ENCODE data around the gene ARHGAP26.

ARHGAP26 gene

DNA sequence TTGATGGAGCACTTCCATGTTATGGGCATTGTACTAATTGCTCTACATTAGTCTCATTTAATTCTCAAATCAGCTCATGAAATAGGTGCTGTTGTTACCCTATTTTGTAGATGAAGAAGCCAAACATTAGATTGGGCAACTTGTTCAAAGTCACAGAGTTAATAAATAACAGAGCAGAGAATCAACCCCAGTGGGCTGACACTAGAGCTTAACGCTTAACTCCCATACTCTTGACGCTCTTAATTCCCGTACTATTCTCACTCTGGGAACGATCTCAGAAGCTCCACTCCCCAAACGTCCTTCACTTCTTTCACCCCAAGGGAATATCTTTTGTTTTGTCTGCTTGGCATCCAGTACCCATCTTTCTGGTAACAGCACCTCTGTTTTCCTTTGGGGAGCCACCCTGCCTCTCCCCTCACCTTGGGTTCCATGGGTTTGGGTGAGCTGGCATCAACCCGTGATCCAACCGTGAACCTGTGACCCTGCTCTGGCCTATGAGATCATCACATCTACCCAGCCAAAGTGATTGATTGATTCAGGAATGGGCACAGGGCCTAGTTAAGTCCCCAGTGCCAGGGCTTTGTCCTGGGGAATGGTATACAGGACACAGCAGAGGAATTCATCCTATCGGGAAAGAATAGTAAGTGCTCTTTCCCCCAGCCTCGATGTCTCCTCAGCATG lies 464.1 kb downstream of the ARHGAP26 start:
- no peak for FAIRE-seq

DNA sequence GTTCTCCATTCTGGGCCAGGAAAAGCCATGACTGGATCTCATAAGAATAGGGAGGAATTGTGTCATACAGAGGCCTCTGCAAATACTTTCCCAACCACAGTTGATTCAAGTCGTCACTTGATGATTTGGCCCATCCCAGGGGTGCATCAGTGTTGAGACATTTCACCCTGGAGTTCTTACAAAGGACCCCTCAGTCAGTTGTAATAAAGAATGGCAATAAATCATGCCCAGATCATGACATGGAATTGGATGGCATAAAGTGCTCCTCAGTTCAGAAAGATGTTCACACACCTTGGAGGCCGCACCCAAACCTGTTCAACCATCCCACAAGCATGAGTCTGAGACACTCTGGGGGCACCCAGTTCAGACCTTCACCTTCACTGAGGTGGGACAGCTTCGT lies 465.2 kb downstream of the ARHGAP26 start:
- no peak for FAIRE-seq

DNA sequence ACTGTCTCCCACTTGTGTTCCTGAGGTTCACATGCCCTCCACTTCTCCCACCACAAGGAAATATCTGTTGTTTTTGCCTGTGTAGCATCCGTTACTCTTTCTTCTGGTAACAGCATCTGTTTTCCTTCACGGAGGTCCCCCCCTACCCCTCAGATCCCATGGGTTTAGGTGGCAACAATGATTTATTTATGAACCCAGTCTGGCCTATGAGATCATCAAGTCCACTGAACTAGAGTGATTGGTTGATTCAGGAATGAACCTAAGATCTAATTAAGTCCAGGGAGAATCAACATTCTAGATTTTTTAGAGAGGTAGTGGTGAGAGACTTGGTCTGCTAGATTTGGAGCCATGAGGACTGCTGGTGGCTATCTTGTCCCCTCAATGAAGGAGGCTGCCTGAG lies 466.5 kb downstream of the ARHGAP26 start:
- FAIRE-seq: no peak

DNA sequence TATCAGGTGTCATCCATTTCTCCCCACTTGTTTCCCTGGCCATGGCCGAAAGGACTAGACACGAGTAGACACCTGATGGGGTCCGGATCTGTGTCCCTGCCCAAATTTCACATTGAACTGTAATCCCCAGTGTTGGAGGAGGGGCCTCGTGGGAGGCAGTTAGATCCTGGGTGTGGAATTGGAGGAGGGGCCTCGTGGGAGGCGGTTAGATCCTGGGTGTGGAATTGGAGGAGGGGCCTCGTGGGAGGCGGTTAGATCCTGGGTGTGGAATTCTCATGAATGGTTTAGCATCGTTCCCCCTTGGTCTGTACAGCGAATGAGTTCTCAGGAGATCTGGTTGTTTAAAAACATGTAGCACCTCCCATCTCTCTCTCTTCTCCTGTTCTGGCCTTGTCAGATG lies 467.5 kb downstream of the ARHGAP26 start:
- FAIRE-seq: no peak

DNA sequence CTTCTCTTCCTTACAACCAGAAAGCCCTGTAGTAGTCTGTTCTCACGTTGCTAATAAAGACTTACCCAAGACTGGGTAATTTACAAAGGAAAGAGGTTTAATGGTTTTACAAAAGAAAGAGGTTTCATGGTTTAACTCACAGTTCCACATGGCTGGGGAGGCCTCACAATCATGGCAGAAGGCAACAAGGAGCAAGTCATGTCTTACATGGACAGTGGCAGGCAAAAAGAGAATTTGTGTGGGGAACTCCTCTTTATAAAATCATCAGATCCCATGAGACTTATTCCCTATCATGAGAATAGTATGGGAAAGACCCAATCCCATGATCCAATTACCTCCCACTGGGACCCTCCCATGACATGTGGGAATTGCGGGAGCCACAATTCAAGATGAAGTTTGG lies 468.4 kb downstream of the ARHGAP26 start:
- no peak for FAIRE-seq

DNA sequence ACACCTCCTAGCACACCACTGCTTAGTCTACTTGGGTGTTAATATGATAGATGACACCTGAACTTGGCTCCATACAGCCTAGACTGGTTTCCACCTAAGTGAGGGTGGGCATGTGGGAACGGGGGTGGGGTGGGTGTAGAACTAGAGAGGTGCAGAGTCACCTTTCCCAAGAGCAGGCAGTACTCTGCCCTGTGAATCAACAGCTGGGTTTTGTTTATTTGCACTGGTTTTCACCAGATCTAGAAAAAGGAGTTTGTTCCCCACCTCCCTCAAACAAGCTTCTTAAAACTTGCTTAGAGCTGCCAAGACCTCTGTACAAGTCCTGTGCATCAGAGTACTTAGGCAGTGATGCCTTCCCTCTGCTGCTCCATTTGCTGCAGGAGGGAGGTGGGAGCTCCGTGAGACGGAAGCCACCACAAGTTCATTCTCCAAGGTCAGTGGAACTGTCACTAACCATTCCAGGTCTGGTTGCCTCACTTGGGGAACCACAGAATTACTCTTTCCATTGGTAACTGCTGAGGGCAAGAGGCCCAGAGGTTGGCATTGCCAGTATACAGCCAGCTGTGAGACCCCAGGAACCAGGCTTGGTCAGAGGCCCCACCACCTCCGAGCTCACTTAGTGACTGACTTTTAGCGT lies 469.8 kb downstream of the ARHGAP26 start:
- no peak for FAIRE-seq

DNA sequence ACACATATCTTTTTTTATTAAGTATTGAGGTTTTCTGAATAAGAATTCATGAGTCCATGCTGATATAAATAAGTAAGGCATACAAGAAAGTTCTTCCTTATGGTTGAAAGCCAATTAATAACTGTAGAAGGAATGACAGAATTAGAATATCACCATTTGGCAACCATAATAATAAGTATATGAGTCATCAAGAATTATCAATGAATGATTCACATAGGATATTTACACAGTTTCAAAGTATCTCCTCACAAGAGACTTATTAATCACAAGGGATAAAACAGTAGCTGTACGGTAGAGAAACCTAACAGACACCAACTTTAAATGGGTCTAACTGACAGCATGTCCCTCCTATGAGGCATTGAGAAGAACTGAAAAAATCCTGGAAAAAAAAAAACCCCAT lies 471.7 kb downstream of the ARHGAP26 start:
- FAIRE-seq: no peak

DNA sequence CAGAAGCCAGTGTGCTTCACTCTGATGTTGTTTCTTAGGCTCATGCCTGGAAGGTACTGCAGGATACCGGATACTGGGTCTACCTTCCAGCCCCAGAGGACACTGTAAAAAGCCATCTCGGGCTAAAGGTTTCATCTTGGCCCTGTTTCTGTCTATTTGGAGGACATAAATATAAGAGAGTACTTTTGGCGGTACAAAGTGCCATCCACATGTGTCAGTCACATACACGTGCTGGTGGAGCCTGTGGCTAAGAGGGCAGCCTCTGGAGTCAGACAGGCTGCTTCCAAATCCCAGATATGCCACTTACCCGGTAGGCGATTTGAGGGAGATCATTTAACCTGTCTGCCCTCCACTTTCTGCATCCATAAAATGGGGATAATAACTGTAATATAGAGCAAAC lies 472.9 kb downstream of the ARHGAP26 start:
- no peak for FAIRE-seq

DNA sequence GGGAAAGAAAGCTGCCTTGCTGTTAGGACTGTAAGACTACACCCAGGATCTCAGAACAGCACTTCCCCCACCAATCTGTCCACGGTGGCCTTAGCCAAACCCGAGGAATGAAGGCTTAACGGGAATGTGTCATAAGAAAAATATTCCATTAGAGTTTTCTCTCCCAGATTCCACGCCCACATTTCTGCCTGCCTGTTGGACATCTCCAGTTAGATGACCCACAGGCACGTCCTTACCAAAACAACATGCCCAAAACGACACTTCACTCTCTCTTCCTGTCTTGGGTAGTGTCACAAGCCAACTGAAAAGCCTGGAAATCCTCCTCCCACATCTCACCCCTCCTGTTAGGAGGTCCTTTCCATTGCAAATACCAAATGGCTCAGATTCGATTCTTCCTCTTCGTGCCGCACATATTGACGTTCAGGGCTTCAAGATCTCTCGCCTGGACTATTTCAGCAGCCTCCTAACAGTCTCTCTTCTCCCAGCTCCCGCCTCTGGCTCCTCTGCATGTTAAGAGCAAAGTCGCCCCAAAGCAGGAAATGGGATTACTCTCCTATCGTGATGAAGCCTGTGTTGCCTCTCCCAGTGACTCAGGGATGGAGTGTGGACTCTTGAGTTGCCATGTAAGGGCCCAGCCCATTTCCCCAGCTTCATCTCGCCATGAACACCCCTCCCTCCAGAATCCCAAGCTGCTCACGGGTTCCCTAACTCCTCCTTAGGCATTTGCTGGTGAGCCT lies 474.0 kb downstream of the ARHGAP26 start:
- no peak for FAIRE-seq

DNA sequence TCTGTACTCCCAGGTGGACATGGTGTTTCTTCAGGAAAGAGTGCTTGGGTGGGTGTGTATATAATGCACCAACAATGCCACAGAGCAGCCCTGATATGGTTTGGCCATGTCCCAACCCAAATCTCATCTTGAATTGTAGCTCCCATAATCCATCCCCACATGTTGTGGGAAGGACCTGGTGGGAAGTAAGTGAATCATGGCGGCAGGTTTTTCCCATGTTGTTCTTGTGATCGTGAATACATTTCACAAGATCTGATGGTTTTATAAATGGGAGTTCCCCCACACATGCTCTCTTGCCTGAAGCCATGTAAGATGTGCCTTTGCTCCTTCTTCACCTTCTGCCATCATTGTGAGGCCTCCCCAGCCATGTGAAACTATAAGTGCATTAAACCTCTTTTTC lies 474.8 kb downstream of the ARHGAP26 start:
- no peak for FAIRE-seq

DNA sequence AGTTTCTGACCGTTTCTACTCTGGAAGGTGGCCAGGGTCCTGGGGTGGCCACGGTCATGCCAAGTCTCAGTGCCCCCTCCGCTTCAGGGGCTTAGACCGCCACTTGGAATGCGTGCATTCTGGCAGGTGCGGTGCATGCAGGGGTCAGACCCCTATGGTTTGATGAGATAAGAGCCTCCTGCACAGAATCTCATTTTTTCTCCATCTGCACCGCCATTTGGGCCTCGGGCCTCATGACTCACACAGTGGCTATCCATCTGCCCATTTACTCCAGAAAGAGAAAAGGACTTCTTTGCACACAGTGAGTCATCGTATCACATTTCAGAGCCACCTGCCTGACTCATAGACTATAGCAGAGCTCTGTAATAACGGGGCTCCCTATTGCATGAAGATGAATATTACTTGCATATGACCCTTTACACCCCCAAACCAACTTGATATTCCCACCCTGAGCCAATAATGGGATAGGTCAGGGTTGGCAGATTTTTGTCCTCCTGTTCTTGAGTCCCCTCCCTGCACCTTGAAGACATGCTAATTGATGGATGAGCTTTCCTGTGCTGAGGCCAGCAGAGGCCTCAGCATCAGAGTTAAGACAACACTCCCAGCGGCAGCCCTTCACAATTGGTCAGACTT lies 475.9 kb downstream of the ARHGAP26 start:
- no peak for FAIRE-seq

DNA sequence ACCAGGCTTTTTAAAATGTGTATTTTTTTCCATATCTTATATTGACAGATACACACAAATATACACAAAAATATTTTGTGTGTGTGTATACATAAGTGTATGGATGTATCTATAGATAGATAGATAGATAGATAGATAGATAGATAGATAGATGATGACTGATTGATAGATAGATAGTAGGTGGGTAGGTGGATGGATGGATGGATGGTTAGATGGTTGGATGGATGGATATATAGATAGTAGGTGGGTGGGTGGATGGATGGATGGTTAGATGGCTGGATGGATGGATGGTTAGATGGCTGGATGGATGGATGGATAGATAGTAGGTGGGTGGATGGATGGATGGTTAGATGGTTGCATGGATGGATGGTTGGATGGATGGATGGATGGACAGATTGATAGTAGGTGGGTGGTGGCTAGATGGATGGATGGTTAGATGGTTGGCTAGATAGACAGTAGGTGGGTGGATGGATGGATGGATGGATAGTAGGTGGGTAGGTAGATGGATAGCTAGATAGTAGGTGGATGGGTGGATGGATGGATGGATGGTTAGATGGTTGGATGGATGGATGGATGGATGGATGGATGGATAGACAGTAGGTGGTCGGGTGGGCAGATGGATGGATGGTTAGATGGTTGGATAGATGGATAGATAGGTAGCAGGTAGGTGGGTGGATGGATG lies 477.1 kb downstream of the ARHGAP26 start:
- no peak for FAIRE-seq

DNA sequence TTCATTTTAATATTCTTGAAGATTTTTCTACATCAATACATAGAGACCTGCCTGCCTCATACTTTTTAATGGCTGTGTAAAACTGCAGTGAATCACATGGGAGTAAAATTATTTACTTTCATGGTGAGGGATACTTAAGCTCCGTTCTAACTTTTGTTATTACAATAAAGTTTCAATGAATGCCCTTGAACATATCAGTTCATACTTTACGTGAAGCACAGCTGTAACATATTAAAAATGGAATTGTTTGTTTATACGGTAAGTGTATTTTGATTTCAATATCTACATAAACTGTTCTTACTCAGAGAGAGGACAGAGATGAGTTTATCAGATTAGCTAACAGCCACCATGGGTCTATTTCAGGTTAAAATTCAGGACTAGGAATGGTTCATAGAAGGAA lies 478.2 kb downstream of the ARHGAP26 start:
- no peak for FAIRE-seq

DNA sequence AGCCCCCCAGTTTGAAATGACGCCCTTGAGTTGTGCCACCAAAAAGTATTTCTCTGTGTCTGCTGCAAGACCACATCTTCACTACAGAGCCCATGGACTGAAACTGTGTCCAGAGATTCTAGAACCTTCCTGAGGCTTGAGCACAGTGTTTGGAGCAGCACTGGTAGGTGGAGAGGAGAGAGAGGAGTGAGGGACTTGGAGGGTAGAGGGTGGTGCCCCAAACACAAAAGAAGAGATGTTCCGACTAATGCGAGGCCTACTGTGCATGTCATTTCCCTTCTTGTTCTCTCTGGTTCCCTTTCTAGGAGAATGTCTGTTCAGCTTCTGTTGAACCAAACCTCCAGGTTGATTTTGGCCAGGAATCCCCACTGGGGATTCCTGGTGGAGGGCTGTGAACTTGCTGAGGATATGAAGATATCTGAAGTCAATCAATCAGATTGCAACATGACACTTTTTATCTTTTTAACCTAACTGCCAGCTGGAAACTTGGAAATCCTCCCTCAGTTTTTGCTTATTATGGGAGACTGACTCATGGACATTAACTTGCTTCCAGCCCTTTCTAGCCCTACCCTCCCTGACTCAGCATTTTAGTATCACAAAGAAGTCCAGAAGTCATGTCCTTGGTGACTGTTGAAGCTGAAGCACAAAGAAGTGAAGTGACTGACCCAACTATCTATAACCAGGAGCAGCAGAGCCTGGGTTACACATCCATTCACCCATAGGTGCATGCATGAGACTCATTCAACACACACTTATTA lies 478.8 kb downstream of the ARHGAP26 start:
- FAIRE-seq: no peak

DNA sequence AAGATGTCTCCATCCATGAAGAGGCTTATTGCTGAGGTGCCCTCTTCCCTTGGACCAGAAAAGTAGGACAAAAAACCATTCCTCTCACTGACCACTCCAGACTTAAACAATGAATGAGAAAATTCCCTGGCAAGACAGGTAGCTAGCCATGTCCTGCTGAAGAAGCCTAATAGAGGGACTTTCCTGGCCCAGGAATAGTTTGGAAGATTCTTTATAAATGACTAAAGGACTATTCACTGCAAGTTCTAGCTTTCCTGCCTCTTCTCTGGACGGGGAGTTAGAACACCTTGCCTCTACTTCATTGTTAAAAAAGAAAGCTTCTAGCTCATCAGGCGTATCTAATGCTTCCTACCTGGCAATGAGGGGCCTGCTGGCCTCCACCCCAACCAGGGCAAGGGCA lies 479.7 kb downstream of the ARHGAP26 start:
- FAIRE-seq: no peak

DNA sequence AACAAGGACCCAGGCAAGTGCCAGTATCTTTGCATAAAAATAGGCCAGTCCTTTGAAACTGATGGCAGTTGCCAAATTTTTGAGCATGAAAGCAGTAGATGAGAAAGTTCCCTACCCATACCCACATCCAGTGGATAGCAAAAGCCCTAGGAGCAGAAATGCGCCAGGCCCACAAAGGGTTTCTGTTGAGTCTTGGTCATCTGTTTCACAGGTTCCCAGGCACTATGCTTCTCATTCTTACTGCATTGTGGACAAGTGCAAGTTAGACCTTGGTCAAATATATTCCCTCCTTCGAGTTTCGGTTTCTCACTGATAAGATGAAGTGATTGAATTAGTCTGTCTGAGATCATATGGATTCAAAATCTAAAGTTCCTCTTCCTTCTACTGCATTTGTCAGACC lies 481.0 kb downstream of the ARHGAP26 start:
- no peak for FAIRE-seq

DNA sequence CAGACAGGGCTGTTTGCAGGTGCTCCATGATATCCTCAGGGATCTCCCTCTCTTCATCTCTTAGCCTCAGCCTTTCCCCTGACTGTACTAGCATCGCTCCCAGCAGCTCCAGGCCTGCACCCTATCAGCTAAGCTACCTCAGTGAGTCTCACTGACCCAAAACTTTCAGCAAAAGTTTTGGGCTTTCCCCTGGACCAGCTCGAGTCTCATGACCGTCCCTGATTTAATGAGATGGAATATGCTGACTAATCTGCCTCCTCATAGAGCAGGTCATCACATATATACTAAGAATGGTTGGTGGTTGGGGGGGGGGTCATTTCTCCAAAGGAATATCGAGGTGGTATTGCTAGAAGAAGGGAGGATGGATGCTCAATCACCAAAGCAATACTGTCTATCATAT lies 481.8 kb downstream of the ARHGAP26 start:
- no peak for FAIRE-seq

DNA sequence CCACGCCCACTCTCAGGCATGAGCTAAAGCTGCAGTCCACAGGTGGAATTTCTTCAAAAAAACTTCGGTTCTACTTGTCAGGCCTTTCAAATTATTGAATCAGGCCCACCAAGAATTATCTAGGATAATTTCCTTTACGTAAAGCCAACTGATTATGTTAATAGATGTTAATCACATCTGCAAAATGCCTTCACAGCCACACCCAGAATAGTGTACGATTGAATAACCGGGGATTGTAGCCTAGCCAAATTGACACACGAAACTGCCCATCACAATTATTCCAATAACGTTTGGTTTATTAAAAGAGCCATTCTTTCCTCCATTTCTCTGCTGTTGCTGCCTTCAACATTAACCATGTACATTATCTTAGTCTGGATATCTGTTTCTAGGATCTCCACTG lies 484.6 kb downstream of the ARHGAP26 start:
- no peak for FAIRE-seq

DNA sequence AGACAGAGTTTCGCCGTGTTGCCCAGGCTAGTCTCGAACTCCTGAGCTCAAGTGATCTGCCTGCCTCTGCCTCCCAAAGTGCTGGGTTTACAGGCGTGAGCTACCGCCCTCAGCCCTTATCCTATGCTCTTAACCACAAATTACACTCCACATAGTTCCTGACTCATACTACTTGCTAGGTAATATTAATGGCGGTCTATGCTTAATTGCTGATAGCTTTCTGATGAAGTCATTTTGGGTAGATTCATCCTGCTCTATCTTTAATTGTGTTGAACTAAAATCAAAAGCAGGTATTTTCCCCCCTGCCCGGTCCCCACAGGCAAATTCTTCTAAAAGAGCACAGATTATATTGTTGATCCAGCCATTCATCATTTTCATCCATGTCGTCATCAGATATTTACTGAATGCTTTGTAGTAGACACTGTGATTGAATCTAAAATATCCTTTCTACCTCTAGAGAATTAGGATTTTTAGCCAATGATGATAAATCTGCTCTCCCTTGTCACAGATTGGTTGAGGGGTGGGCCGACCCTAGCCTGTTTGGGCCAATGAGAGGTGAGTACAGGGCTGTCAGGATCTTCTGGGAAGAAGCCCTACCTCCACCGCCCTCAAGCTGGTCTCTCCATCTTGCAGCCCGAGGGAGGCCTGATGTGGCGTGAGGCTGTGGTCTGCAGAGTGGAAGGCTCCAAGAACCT lies 488.5 kb downstream of the ARHGAP26 start:
- FAIRE-seq: no peak

DNA sequence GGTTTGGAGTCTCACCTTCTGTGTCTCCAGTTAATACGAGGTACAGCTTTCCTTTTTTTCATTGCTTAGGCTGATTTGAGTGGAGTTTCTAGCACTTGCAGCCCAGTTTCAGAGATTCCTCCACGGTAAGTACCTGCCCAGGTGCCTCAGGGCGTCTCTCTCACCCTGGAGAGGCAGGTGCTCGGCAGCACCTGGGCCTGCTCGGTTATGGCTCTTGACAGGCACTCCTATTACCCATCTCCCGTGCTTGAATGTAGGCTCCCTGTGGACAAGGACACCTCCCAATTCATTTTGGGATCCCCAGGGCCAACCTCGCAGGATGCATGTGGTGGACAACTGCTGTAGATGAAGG lies 489.1 kb downstream of the ARHGAP26 start:
- FAIRE-seq: no peak

DNA sequence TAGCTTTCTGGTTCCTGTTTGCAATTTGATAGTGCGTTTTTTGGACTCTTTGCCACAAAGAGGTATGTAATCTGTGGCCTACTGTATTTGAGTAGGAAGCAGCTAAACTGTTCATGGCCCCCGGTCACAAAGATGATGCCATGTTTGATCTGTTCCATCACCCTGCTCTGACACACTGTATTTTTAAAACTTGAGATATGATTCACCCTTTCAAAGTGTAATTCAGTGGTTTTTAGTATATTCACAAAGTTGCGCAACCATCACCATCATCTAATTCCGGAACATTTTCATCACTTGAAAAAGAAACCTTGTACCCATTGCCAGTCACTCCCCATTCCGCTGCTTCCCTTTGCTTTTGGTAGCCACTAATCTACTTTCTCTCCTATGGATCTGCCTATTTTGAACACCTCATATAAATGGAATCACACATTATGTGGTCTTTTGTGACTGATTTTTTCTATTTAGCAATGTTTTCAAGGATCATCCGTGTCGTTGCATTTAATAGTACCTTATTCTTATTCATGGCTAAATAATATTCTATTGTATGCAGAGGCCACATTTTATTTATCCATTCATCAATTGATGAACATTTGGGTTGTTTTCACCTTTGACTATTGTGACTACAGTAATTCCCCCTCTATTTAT lies 491.7 kb downstream of the ARHGAP26 start:
- no peak for FAIRE-seq

All from colon (tissue), 2 donors.